Measurements from ENCODE around the gene TMA7B. TPM values are rescaled to one million over a fixed set of nuclear protein-coding genes. Genes with fewer than 3 reads are reported as not detected.

TMA7B gene
- total RNA-seq, 1 donor from 2014 or later, result not detected

DNA sequence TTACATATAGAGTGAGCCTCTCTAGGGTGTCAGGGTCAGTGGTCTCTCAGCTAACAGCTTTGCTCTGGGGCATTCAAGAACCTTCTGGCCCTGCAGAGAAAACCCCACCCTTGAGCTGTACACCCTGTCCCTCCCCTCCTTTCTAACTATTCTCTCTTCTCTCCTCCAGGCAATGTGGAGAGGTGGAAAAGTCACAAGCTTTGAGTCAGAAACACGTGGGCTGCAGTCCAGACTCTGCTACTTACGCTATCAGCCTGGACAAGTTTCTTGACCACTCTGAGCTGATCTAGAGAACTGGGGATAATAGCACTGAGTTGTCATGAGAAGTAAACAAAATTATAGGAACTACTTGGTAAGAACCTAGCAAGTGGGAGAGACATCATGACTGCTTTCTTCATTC is 23.8 kb downstream of the TMA7B start:
- Histone ChIP-seq H3K79me2 (ENCODE audit: low read depth) (no peaks in the 10 kb centered on the region), H3K4me2 (no peak overlapping the region), H3K4me3 (no peak overlapping the region), H3K9me3 (ENCODE audit: low read depth) (no peaks in the 10 kb centered on the region), H3K27me3 (peaks cover 12% of the 10 kb centered on the region), H3K9ac (no peak overlapping the region), H3K27ac (no peak overlapping the region), H2AFZ (replicated peaks) (no peak overlapping the region), H3K4me1 (no peaks in the 10 kb centered on the region), H3F3A (ENCODE audit: low read depth) (no peaks in the 10 kb centered on the region), H4K20me1 (ENCODE audit: low read depth) (no peaks in the 10 kb centered on the region), H3K36me3 (no peaks in the 10 kb centered on the region)
- TF ChIP-seq EZH2phosphoT487 (IDR thresholded peaks at IDR 0.05) (no peak), EZH2 (IDR thresholded peaks at IDR 0.05) (no peak)
- TF ChIP-seq, protein P1, sequence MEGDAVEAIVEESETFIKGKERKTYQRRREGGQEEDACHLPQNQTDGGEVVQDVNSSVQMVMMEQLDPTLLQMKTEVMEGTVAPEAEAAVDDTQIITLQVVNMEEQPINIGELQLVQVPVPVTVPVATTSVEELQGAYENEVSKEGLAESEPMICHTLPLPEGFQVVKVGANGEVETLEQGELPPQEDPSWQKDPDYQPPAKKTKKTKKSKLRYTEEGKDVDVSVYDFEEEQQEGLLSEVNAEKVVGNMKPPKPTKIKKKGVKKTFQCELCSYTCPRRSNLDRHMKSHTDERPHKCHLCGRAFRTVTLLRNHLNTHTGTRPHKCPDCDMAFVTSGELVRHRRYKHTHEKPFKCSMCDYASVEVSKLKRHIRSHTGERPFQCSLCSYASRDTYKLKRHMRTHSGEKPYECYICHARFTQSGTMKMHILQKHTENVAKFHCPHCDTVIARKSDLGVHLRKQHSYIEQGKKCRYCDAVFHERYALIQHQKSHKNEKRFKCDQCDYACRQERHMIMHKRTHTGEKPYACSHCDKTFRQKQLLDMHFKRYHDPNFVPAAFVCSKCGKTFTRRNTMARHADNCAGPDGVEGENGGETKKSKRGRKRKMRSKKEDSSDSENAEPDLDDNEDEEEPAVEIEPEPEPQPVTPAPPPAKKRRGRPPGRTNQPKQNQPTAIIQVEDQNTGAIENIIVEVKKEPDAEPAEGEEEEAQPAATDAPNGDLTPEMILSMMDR (IDR thresholded peaks at IDR 0.05), result no peak
- Mint-ChIP-seq H3K27me3 (ENCODE audit: insufficient read depth, low read depth) (peaks cover 16% of the 10 kb centered on the region), H3K4me1 (peaks cover 17% of the 10 kb centered on the region), H3K9me3 (no peaks in the 10 kb centered on the region), H3K36me3 (no peaks in the 10 kb centered on the region), H3K27ac (peak overlapping the region; percentile 0), H3K4me3 (peak overlapping the region; percentile 38)
- no peak for DNase-seq (ENCODE audit: low spot score)

DNA sequence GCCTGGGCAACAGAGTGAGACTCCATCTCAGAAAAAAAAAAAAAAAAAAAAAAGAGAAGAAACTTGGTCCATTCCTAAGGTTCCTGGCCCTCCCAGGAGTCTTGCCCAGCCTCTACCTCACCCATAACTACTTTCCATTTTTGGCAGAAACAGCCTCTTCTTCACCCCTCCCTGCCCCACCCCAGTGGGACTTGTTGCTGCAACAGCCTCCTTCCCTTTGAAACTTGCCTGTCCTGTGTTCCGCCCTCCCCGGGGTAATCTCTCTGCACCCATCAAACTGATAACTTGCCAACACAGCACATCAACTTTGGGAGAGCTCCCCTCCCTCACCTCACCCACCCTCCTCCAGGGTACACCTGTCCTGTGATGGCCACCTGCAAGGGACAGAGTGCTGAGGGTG is 24.5 kb downstream of the TMA7B start:
- peaks cover 17% of the 10 kb centered on the region for H3K4me1 Mint-ChIP-seq
- H2AFZ ChIP-seq (replicated peaks), result no peak overlapping the region
- TF ChIP-seq, protein P1 (IDR thresholded peaks at IDR 0.05), result no peak
- TF ChIP-seq EZH2 (IDR thresholded peaks at IDR 0.05), result no peak
- no peak for TF ChIP-seq EZH2phosphoT487 (IDR thresholded peaks at IDR 0.05)
- peaks cover 17% of the 10 kb centered on the region for H3K27me3 Mint-ChIP-seq (ENCODE audit: insufficient read depth, low read depth)
- no peaks in the 10 kb centered on the region for H3F3A ChIP-seq (ENCODE audit: low read depth)
- no peak for DNase-seq (ENCODE audit: low spot score)
- no peak overlapping the region for H3K27ac ChIP-seq
- no peak overlapping the region for H3K4me3 Mint-ChIP-seq
- no peak overlapping the region for H3K27ac Mint-ChIP-seq
- no peaks in the 10 kb centered on the region for H3K36me3 ChIP-seq
- H3K4me3 ChIP-seq, result no peak overlapping the region
- H3K9me3 ChIP-seq (ENCODE audit: low read depth), result no peaks in the 10 kb centered on the region
- H3K36me3 Mint-ChIP-seq, result no peaks in the 10 kb centered on the region
- H4K20me1 ChIP-seq (ENCODE audit: low read depth), result no peaks in the 10 kb centered on the region
- no peaks in the 10 kb centered on the region for H3K79me2 ChIP-seq (ENCODE audit: low read depth)
- no peak overlapping the region for H3K4me2 ChIP-seq
- H3K27me3 ChIP-seq, result peaks cover 20% of the 10 kb centered on the region
- H3K9me3 Mint-ChIP-seq, result no peaks in the 10 kb centered on the region
- H3K4me1 ChIP-seq, result no peaks in the 10 kb centered on the region
- H3K9ac ChIP-seq, result no peak overlapping the region

DNA sequence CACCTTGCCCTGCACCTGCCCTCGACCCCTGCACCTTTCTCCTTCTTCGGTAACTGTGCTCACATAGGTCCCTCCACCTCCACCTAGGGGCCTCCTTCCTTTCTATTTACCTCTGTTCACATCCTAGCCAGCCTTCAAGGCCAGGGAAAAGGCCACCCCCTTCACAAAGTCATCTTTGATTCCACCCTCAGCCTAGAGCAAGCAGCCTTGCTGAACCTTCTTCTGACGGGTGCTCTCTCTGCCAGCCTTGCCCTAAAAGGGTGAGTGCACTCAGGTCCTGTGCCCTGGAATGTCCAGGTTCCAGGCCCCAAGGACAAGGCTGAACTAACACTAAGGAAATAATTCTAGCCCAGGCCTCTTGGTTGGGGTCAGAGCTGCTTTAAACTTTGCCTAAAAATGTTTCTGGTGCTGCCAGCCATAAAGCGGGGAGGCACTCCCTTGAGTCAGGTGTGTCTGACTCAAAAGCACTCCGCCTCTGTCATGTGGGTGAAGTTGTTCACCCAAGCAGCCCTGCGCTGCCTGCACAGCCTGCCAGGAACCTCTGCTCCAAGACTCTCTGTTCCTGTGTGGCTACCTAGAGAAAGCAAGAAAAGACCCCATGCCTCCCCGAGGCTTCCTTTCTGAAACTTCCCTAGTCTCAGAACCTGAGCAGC is 25.3 kb downstream of the TMA7B start:
- Mint-ChIP-seq H3K36me3 (no peaks in the 10 kb centered on the region), H3K9me3 (no peaks in the 10 kb centered on the region), H3K4me1 (peaks cover 10% of the 10 kb centered on the region), H3K27me3 (ENCODE audit: insufficient read depth, low read depth) (peaks cover 16% of the 10 kb centered on the region), H3K27ac (peak overlapping the region; percentile 88), H3K4me3 (no peak overlapping the region)
- H3K36me3 ChIP-seq, result no peaks in the 10 kb centered on the region
- no peak overlapping the region for H3K27ac ChIP-seq
- no peaks in the 10 kb centered on the region for H3K9me3 ChIP-seq (ENCODE audit: low read depth)
- no peaks in the 10 kb centered on the region for H3F3A ChIP-seq (ENCODE audit: low read depth)
- no peaks in the 10 kb centered on the region for H3K4me1 ChIP-seq
- peaks cover 24% of the 10 kb centered on the region for H3K27me3 ChIP-seq
- no peak overlapping the region for H3K4me2 ChIP-seq
- no peak overlapping the region for H2AFZ ChIP-seq (replicated peaks)
- TF ChIP-seq EZH2phosphoT487 (IDR thresholded peaks at IDR 0.05) (no peak), EZH2 (IDR thresholded peaks at IDR 0.05) (no peak)
- TF ChIP-seq, protein P1 (IDR thresholded peaks at IDR 0.05), result no peak
- H3K79me2 ChIP-seq (ENCODE audit: low read depth), result no peaks in the 10 kb centered on the region
- DNase-seq (ENCODE audit: low spot score), result no peak
- no peaks in the 10 kb centered on the region for H4K20me1 ChIP-seq (ENCODE audit: low read depth)
- no peak overlapping the region for H3K4me3 ChIP-seq
- no peak overlapping the region for H3K9ac ChIP-seq
